Transverse colon (tissue), 4 donors: ENCODE results near the gene NAALADL2. TPM values are rescaled to one million over a fixed set of nuclear protein-coding genes. Genes with fewer than 3 reads are reported as not detected.

Experiments
- DNase-seq: peaks from one replicate; pipeline ENCODE4 v3.0.0-alpha.2; 2019
- H3K27ac ChIP-seq, 4 donors: fragments of 200-600 bp; sonication (generic); 2 replicates each; pipeline ENCODE4 v1.5.1; 2016 to 2018; ENCODE audit warnings: inconsistent platforms in 4 of 4
- H3K27me3 ChIP-seq: fragments of 200-600 bp; sonication (generic); 2 replicates; pipeline ENCODE4 v1.5.1; 2017; ENCODE audit warnings: inconsistent platforms
- H3K36me3 ChIP-seq, 4 donors: fragments of 200-600 bp; sonication (generic); 2 replicates each; pipeline ENCODE4 v1.5.1; 2017 to 2019; ENCODE audit warnings: inconsistent platforms in 4 of 4
- H3K4me1 ChIP-seq, 4 donors: fragments of 200-600 bp; sonication (generic); 2 replicates each; pipeline ENCODE4 v1.5.1; 2017 to 2020; ENCODE audit warnings: inconsistent platforms in 4 of 4
- H3K4me3 ChIP-seq, 4 donors: fragments of 200-600 bp; sonication (generic); 1 replicate in 1 of 4; 2 replicates in 3 of 4; pipeline versions ENCODE4 v1.5.1 to v1.6.1; 2017 to 2019; ENCODE audit warnings: inconsistent platforms in 4 of 4
- H3K9me3 ChIP-seq, 2 donors: fragments of 200-600 bp; sonication (generic); 2 replicates each; pipeline ENCODE4 v1.5.1; 2017 to 2019; ENCODE audit warnings: inconsistent platforms in 2 of 2
- CTCF ChIP-seq, 5 experiments: fragments of 200-600 bp in 3 of 5; fragments of 450-650 bp in 2 of 5; sonication (generic) in 3 of 5; IDR thresholded peaks; 1 replicate in 2 of 5; 2 replicates in 3 of 5; pipeline ENCODE4 v1.5.1; 2016 to 2017; ENCODE audit warnings: antibody characterized with exemption in 5 of 5, inconsistent platforms in 3 of 5, mild to moderate bottlenecking in 2 of 5, moderate library complexity in 1 of 5
- EP300 ChIP-seq: sonication (generic); formaldehyde crosslinking; IDR thresholded peaks from one replicate; pipeline ENCODE4 v1.6.1; 2017; ENCODE audit warnings: antibody characterized with exemption, low read depth
- POLR2A ChIP-seq: fragments of 450-650 bp; IDR thresholded peaks from one replicate; pipeline ENCODE4 v1.6.1; 2016; ENCODE audit warnings: antibody characterized with exemption, mild to moderate bottlenecking, moderate library complexity
- POLR2AphosphoS5 ChIP-seq, 3 donors: sonication (generic); formaldehyde crosslinking; IDR thresholded peaks; one replicate each; pipeline ENCODE4 v1.6.1; 2016; ENCODE audit warnings: antibody characterized with exemption in 3 of 3
- WGBS, 2 donors: methylation state at CpG; one replicate each; pipeline ENCODE4 v1.1.5; 2018; ENCODE audit warnings: low coverage in 1 of 2; 5-methylcytosine and 5-hydroxymethylcytosine counted together
- in situ Hi-C, 4 donors: fragments of 200-750 bp; cut with MboI; loops; one replicate each; pipeline versions ENCODE4 v1.15.0 to v1.15.1; 2017; ENCODE audit warnings: low sequenced_read_pairs in 3 of 4, low pct_ligation_motif_present in 1 of 4, low pct_unique_long_range_greater_than_20kb in 1 of 4
- intact Hi-C: fragments of 100-400 bp; cut with DNase I; formaldehyde crosslinking; loops from one replicate; pipeline ENCODE4 v1.15.1; 2023; ENCODE audit warnings: low total_unique reads
- total RNA-seq, 4 donors: library from RNA; depleted of rRNA; stranded (reverse); fragments of >200 nt; gene quantifications; one replicate each; pipeline ENCODE4 v1.1.0, GENCODE V29; 2016

Gene NAALADL2
- total RNA-seq, 4 donors from 2014 or later, result 10.1 to 22.7 (median 15.1) TPM

- Histone ChIP-seq H3K4me3 (no peak overlapping the region), H3K9me3 (no peaks in the 10 kb centered on the region), H3K27ac (no peak overlapping the region), H3K27me3 (no peaks in the 10 kb centered on the region), H3K4me1 (no peaks in the 10 kb centered on the region), H3K36me3 (no peaks in the 10 kb centered on the region)
- 59 to 60% methylated on average over 2 of the region's 2 CpGs for WGBS, 2 donors
- in situ Hi-C loops (no loop called here), intact Hi-C loops (no loop called here)
- no peak for TF ChIP-seq POLR2A
- no peak for TF ChIP-seq EP300
- no peak for TF ChIP-seq CTCF (IDR thresholded peaks at IDR 0.05)
- no peak for TF ChIP-seq POLR2AphosphoS5 (IDR thresholded peaks at IDR 0.05)
- no peak for DNase-seq
Observed at GRCh38 chr3:175065497-175065896, 206.4 kb downstream of the NAALADL2 start.

DNA sequence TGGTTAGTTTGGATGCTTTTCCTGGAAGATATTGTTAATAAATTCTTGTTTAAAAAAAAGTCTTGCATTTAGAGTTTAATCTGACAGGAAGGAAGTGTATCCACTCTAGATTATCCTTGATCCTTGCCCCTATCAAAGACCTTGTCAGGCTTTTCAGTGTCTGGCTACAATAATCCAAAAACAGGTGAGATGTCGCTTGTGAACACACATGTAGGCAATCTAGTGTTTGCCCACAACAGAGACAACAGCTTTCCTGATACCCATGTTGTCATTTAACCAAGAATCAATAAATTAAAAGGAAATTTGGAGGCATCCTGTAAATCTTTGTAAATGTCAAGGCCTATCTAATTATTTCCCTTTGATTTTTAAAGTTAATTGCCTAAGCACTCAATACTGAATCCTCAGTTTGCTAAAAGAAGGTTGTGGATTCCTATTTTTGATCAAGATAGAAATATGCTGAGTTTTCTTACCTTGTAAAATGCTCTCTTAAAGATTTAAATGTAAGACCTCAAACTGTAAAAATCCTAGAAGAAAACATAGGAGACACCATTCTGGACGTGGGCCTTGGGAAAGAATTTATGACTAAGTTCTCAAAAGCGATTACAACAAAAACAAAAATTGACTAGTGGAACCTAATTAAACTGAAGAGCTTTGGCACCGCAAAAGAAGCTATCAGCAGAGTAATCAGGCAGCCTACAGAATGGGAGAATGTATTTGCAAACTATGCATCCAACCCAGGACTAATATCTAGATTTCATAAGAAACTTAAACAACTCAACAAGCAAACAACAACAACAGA lies 207.7 kb downstream of the NAALADL2 start:
- Histone ChIP-seq H3K4me3 (no peak overlapping the region), H3K4me1 (no peaks in the 10 kb centered on the region), H3K27ac (no peak overlapping the region), H3K36me3 (no peaks in the 10 kb centered on the region), H3K27me3 (no peaks in the 10 kb centered on the region), H3K9me3 (no peaks in the 10 kb centered on the region)
- DNase-seq, result no peak
- TF ChIP-seq POLR2A (no peak), POLR2AphosphoS5 (IDR thresholded peaks at IDR 0.05) (no peak), CTCF (IDR thresholded peaks at IDR 0.05) (no peak), EP300 (no peak)
- in situ Hi-C loops, result no loop called here
- WGBS, 2 donors, result 86 to 92% methylated on average over 4 of the region's 4 CpGs
- intact Hi-C loops, result no loop called here

- TF ChIP-seq CTCF (IDR thresholded peaks at IDR 0.05), result no peak
- TF ChIP-seq EP300, result no peak
- TF ChIP-seq POLR2A, result no peak
- no peak for TF ChIP-seq POLR2AphosphoS5 (IDR thresholded peaks at IDR 0.05)
- Histone ChIP-seq H3K27ac (no peak overlapping the region), H3K27me3 (no peaks in the 10 kb centered on the region), H3K9me3 (no peaks in the 10 kb centered on the region), H3K4me3 (no peak overlapping the region), H3K36me3 (no peaks in the 10 kb centered on the region), H3K4me1 (no peaks in the 10 kb centered on the region)
- WGBS, 2 donors, result 63 to 69% methylated on average over 3 of the region's 3 CpGs
- DNase-seq, result no peak
- intact Hi-C loops, result no loop called here
- in situ Hi-C loops, result no loop called here
Observed at GRCh38 chr3:175068587-175068986, 209.5 kb downstream of the NAALADL2 start.

GRCh38 chr3:175070946-175071345 lies 211.8 kb downstream of the NAALADL2 start:
- H3K4me3 ChIP-seq, result no peak overlapping the region
- intact Hi-C loops, result no loop called here
- no peak overlapping the region for H3K27ac ChIP-seq
- H3K36me3 ChIP-seq, result no peaks in the 10 kb centered on the region
- DNase-seq, result no peak
- H3K27me3 ChIP-seq, result no peaks in the 10 kb centered on the region
- no peak for TF ChIP-seq CTCF (IDR thresholded peaks at IDR 0.05)
- no peak for TF ChIP-seq POLR2A
- no peak for TF ChIP-seq EP300
- no peak for TF ChIP-seq POLR2AphosphoS5 (IDR thresholded peaks at IDR 0.05)
- no peaks in the 10 kb centered on the region for H3K4me1 ChIP-seq
- WGBS, 2 donors, result 69 to 74% methylated on average over 3 of the region's 3 CpGs
- no peaks in the 10 kb centered on the region for H3K9me3 ChIP-seq
- in situ Hi-C loops, result no loop called here
